NCI-H2029 (cell line): ENCODE results near the gene MINAR1.

Experiments used
- DNase-seq: peaks from one replicate; lab custom pipeline; 2025; lab: John Stamatoyannopoulos, UW

Gene MINAR1

GRCh38 chr15:79430901-79431635, 1.1 kb upstream of the MINAR1 start:
- no peak for DNase-seq

GRCh38 chr15:79432345-79433275, 474 bp downstream of the MINAR1 start:
- no peak for DNase-seq

- no peak for DNase-seq
Observed at GRCh38 chr15:79433276-79433990, 1.3 kb downstream of the MINAR1 start.

- no peak for DNase-seq
Observed at GRCh38 chr15:79434361-79434760, 2.2 kb downstream of the MINAR1 start.

GRCh38 chr15:79436037-79436780, 4.1 kb downstream of the MINAR1 start:
- no peak for DNase-seq

- DNase-seq: no peak
Observed at GRCh38 chr15:79437275-79438000, 5.3 kb downstream of the MINAR1 start.

GRCh38 chr15:79439236-79439635, 7.1 kb downstream of the MINAR1 start:
- no peak for DNase-seq

GRCh38 chr15:79440355-79440908, 8.3 kb downstream of the MINAR1 start:
- DNase-seq: no peak

GRCh38 chr15:79442911-79443310, 10.8 kb downstream of the MINAR1 start:
- no peak for DNase-seq

GRCh38 chr15:79447060-79447459, 14.9 kb downstream of the MINAR1 start:
- DNase-seq: no peak

GRCh38 chr15:79450648-79451047, 18.5 kb downstream of the MINAR1 start:
- DNase-seq: no peak

GRCh38 chr15:79451361-79451999, 19.3 kb downstream of the MINAR1 start:
- DNase-seq: no peak

- no peak for DNase-seq
Observed at GRCh38 chr15:79452244-79453051, 20.3 kb downstream of the MINAR1 start.

GRCh38 chr15:79453446-79453845, 21.3 kb downstream of the MINAR1 start:
- no peak for DNase-seq

- no peak for DNase-seq
Observed at GRCh38 chr15:79454063-79454462, 21.9 kb downstream of the MINAR1 start.

GRCh38 chr15:79455361-79455760, 23.2 kb downstream of the MINAR1 start:
- DNase-seq: no peak

- no peak for DNase-seq
Observed at GRCh38 chr15:79455943-79456342, 23.8 kb downstream of the MINAR1 start.

- no peak for DNase-seq
Observed at GRCh38 chr15:79458491-79458890, 26.4 kb downstream of the MINAR1 start.

GRCh38 chr15:79459666-79460065, 27.5 kb downstream of the MINAR1 start:
- DNase-seq: no peak
